HEK293T (cell line): ENCODE data around the gene SP100.
A peak's percentile ranks its signal among the peaks of the same experiment; 100 is the strongest.

Source experiments
- CTCF ChIA-PET: fragments of 350-600 bp; formaldehyde crosslinking; extraction: SDS; loops from one replicate; lab custom pipeline; 2021; ENCODE audit warnings: antibody characterized with exemption, inconsistent platforms; lab: Yijun Ruan, JAX
- POLR2A ChIA-PET: fragments of 350-600 bp; formaldehyde crosslinking; extraction: SDS; loops from one replicate; lab custom pipeline; 2020; ENCODE audit warnings: antibody characterized with exemption, inconsistent platforms; lab: Yijun Ruan, JAX
- DNase-seq: peaks from one replicate; pipeline ENCODE4 v3.0.0; 2012; ENCODE audit warnings: mixed read lengths; ENCODE audit errors: extremely low spot score
- ARNT ChIP-seq: fragments of 450-650 bp; IDR thresholded peaks from 2 replicates; pipeline ENCODE4 v1.6.1; 2017; ENCODE audit warnings: mild to moderate bottlenecking
- BHLHE40 ChIP-seq: fragments of 450-650 bp; IDR thresholded peaks from 2 replicates; pipeline ENCODE4 v1.6.1; 2016; ENCODE audit warnings: mild to moderate bottlenecking, moderate library complexity, borderline replicate concordance
- CTBP1 ChIP-seq: fragments of 450-650 bp; IDR thresholded peaks from 2 replicates; pipeline ENCODE4 v1.6.1; 2016; ENCODE audit warnings: borderline replicate concordance
- ELF4 ChIP-seq: fragments of 450-650 bp; IDR thresholded peaks from 2 replicates; pipeline ENCODE4 v1.6.1; 2017; ENCODE audit warnings: antibody characterized with exemption
- FOXA1 ChIP-seq: fragments of 450-650 bp; IDR thresholded peaks from 2 replicates; pipeline ENCODE4 v1.6.1; 2016; ENCODE audit warnings: mild to moderate bottlenecking
- FOXK2 ChIP-seq: fragments of 450-650 bp; IDR thresholded peaks from 2 replicates; pipeline ENCODE4 v1.6.1; 2016; ENCODE audit warnings: mild to moderate bottlenecking
- FOXM1 ChIP-seq: fragments of 450-650 bp; IDR thresholded peaks from 2 replicates; pipeline ENCODE4 v1.6.1; 2017; ENCODE audit warnings: mild to moderate bottlenecking, borderline replicate concordance
- HDGF ChIP-seq: fragments of 450-650 bp; IDR thresholded peaks from 2 replicates; pipeline ENCODE4 v1.6.1; 2017; ENCODE audit warnings: antibody characterized with exemption, borderline replicate concordance
- L3MBTL2 ChIP-seq: fragments of 450-650 bp; conservative IDR thresholded peaks from 2 replicates; pipeline ENCODE4 v1.6.1; 2016; ENCODE audit warnings: mild to moderate bottlenecking
- LEF1 ChIP-seq: fragments of 450-650 bp; IDR thresholded peaks from 2 replicates; pipeline ENCODE4 v1.6.1; 2017; ENCODE audit warnings: mild to moderate bottlenecking, borderline replicate concordance
- NFRKB ChIP-seq: fragments of 450-650 bp; IDR thresholded peaks from 2 replicates; pipeline ENCODE4 v1.6.1; 2016; ENCODE audit warnings: mild to moderate bottlenecking, moderate library complexity
- PKNOX1 ChIP-seq: fragments of 450-650 bp; IDR thresholded peaks from 2 replicates; pipeline ENCODE4 v1.6.1; 2016
- SP1 ChIP-seq: fragments of 450-650 bp; IDR thresholded peaks from 2 replicates; pipeline ENCODE4 v1.6.1; 2017
- SUZ12 ChIP-seq: fragments of 450-650 bp; IDR thresholded peaks from 2 replicates; pipeline ENCODE4 v1.6.1; 2016; ENCODE audit warnings: mild to moderate bottlenecking
- TARDBP ChIP-seq: fragments of 450-650 bp; IDR thresholded peaks from 2 replicates; pipeline ENCODE4 v1.6.1; 2016
- ZNF384 ChIP-seq: fragments of 450-650 bp; IDR thresholded peaks from 2 replicates; pipeline ENCODE4 v1.6.1; 2016

Gene SP100

GRCh38 chr2:230410263-230410662 lies 5.7 kb upstream of the SP100 start:
- DNase-seq, result no peak
- CTCF ChIA-PET, result no interaction called here
- POLR2A ChIA-PET, result no interaction called here
- no peak for TF ChIP-seq SP1
- TF ChIP-seq SUZ12, result no peak
- TF ChIP-seq FOXK2, result no peak
- no peak for TF ChIP-seq FOXA1
- no peak for TF ChIP-seq BHLHE40
- no peak for TF ChIP-seq HDGF
- no peak for TF ChIP-seq FOXM1
- no peak for TF ChIP-seq ARNT
- TF ChIP-seq PKNOX1, result no peak
- no peak for TF ChIP-seq TARDBP
- no peak for TF ChIP-seq LEF1
- no peak for TF ChIP-seq CTBP1

- TF ChIP-seq SP1 (no peak), NFRKB (no peak), LEF1 (no peak), CTBP1 (no peak), FOXA1 (no peak), FOXK2 (no peak)
- ChIA-PET POLR2A (no interaction called here), CTCF (no interaction called here)
- DNase-seq, result no peak
These were observed 5.0 kb upstream of the SP100 start for GRCh38 chr2:230410861-230411569.

GRCh38 chr2:230411570-230412370 lies 4.2 kb upstream of the SP100 start:
- DNase-seq, result peak; percentile 67
- CTCF ChIA-PET, result no interaction called here
- TF ChIP-seq ELF4, result no peak
- TF ChIP-seq L3MBTL2, result peak; percentile 70; the same call in 1 of the 2 replicates
- POLR2A ChIA-PET, result no interaction called here

GRCh38 chr2:230412371-230412711 lies 3.7 kb upstream of the SP100 start:
- DNase-seq, result no peak
- POLR2A ChIA-PET, result no interaction called here
- CTCF ChIA-PET, result no interaction called here
- TF ChIP-seq FOXK2 (no peak), NFRKB (no peak), ZNF384 (no peak), SP1 (no peak), ARNT (no peak), CTBP1 (no peak), PKNOX1 (no peak), ELF4 (no peak), HDGF (no peak), FOXA1 (no peak), L3MBTL2 (no peak), SUZ12 (no peak), BHLHE40 (no peak), TARDBP (no peak)

GRCh38 chr2:230412846-230413245 lies 3.2 kb upstream of the SP100 start:
- CTCF ChIA-PET, result no interaction called here
- no peak for DNase-seq
- POLR2A ChIA-PET, result no interaction called here
- no peak for TF ChIP-seq LEF1

GRCh38 chr2:230413479-230413878 lies 2.5 kb upstream of the SP100 start:
- ChIA-PET CTCF (no interaction called here), POLR2A (no interaction called here)
- no peak for DNase-seq
- no peak for TF ChIP-seq PKNOX1

- no peak for DNase-seq
- TF ChIP-seq CTBP1 (no peak), PKNOX1 (no peak), ARNT (no peak), HDGF (no peak), FOXM1 (no peak), ELF4 (no peak), ZNF384 (no peak), L3MBTL2 (no peak), LEF1 (no peak), FOXA1 (no peak), NFRKB (no peak), SUZ12 (no peak), TARDBP (no peak), BHLHE40 (no peak), SP1 (no peak), FOXK2 (no peak)
- CTCF ChIA-PET, result no interaction called here
- POLR2A ChIA-PET, result no interaction called here
These were observed 1.7 kb upstream of the SP100 start for GRCh38 chr2:230414302-230414701.
